ENCODE measurements around the gene CD58.
"Not testable (repeated sequence)": the region's sequence is repeated elsewhere in the genome, so short reads cannot be mapped to it uniquely, and the experiment has no call there.

CD58 gene

DNA sequence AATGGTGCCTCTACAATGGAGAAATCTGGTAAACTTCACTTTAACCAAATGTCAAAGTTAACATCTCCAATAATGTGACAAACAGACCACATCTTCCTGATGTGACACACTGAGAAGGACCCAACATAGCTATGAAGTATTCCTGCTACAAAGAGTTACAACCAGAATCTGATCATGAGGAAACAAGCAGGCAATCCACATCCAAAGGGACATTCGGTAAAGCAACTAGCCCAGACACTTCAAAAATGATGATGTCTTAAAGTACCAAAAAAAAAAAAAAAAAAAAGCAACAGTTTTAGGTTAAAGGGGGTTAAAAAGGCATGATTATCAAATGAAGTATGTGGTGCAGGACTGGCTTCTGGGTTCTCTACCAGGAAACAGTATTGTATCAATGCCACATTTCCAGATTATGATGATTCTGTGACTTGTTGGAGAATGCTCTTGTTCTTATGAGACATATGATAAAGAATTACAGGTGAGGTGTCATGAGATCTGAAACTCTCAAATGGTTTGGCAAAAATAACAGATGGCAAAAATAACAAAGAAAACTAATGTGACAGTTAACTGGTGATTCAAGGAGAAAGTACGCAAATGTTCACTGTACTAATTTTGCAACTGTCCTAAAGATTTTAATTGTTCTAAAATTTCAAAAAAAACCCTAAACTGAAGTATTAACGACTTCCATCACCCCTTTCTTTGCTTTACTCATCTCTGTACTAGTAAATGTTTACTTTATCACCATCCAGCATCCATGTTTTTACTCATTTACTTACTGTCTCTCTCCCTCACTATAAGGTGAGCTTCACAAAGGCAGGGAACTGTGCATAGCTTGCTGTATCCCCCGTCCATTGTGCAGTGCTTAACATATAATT, 2.8 kb downstream of the CD58 start:
- Histone ChIP-seq H3K36me3 (ENCODE audit: low read depth) (no peaks in the 10 kb centered on the region), H3K4me1 (ENCODE audit: insufficient read depth, poor library complexity, severe bottlenecking) (peaks cover 7% of the 10 kb centered on the region), H3K9me3 (ENCODE audit: severe bottlenecking) (no peaks in the 10 kb centered on the region), H3K4me3 (ENCODE audit: severe bottlenecking) (no peak overlapping the region), H3K27ac (ENCODE audit: poor library complexity, severe bottlenecking) (no peak overlapping the region), H3K27me3 (ENCODE audit: insufficient read depth, poor library complexity, severe bottlenecking) (no peaks in the 10 kb centered on the region)
- ATAC-seq (ENCODE audit: low read depth): no peak
- no peak for TF ChIP-seq CTCF (IDR thresholded peaks at IDR 0.05; ENCODE audit: poor library complexity, severe bottlenecking)
- DNase-seq (ENCODE audit: low spot score): no peak

- ATAC-seq (ENCODE audit: low read depth) (no peak), DNase-seq (ENCODE audit: low spot score) (no peak)
- H3K27ac ChIP-seq (ENCODE audit: poor library complexity, severe bottlenecking): no peak overlapping the region
- no peak for TF ChIP-seq CTCF (IDR thresholded peaks at IDR 0.05; ENCODE audit: poor library complexity, severe bottlenecking)
- no peaks in the 10 kb centered on the region for H3K27me3 ChIP-seq (ENCODE audit: insufficient read depth, poor library complexity, severe bottlenecking)
- H3K4me1 ChIP-seq (ENCODE audit: insufficient read depth, poor library complexity, severe bottlenecking): peaks cover 7% of the 10 kb centered on the region
- no peaks in the 10 kb centered on the region for H3K9me3 ChIP-seq (ENCODE audit: severe bottlenecking)
- H3K4me3 ChIP-seq (ENCODE audit: severe bottlenecking): no peak overlapping the region
- H3K36me3 ChIP-seq (ENCODE audit: low read depth): no peaks in the 10 kb centered on the region
These were observed 5.6 kb downstream of the CD58 start for GRCh38 chr1:116565222-116565621.

GRCh38 chr1:116564426-116564825, 6.4 kb downstream of the CD58 start:
- no peaks in the 10 kb centered on the region for H3K27me3 ChIP-seq (ENCODE audit: insufficient read depth, poor library complexity, severe bottlenecking)
- H3K36me3 ChIP-seq (ENCODE audit: low read depth): no peaks in the 10 kb centered on the region
- no peak overlapping the region for H3K4me3 ChIP-seq (ENCODE audit: severe bottlenecking)
- peaks cover 7% of the 10 kb centered on the region for H3K4me1 ChIP-seq (ENCODE audit: insufficient read depth, poor library complexity, severe bottlenecking)
- no peak for DNase-seq (ENCODE audit: low spot score)
- H3K9me3 ChIP-seq (ENCODE audit: severe bottlenecking): no peaks in the 10 kb centered on the region
- no peak for ATAC-seq (ENCODE audit: low read depth)
- H3K27ac ChIP-seq (ENCODE audit: poor library complexity, severe bottlenecking): no peak overlapping the region
- no peak for TF ChIP-seq CTCF (IDR thresholded peaks at IDR 0.05; ENCODE audit: poor library complexity, severe bottlenecking)

GRCh38 chr1:116562465-116562864, 8.4 kb downstream of the CD58 start:
- not testable (repeated sequence) for H3K9me3 ChIP-seq (ENCODE audit: severe bottlenecking); H3K27ac ChIP-seq (ENCODE audit: poor library complexity, severe bottlenecking); H3K27me3 ChIP-seq (ENCODE audit: insufficient read depth, poor library complexity, severe bottlenecking); H3K4me1 ChIP-seq (ENCODE audit: insufficient read depth, poor library complexity, severe bottlenecking); DNase-seq (ENCODE audit: low spot score); H3K4me3 ChIP-seq (ENCODE audit: severe bottlenecking); H3K36me3 ChIP-seq (ENCODE audit: low read depth); ATAC-seq (ENCODE audit: low read depth)

DNA sequence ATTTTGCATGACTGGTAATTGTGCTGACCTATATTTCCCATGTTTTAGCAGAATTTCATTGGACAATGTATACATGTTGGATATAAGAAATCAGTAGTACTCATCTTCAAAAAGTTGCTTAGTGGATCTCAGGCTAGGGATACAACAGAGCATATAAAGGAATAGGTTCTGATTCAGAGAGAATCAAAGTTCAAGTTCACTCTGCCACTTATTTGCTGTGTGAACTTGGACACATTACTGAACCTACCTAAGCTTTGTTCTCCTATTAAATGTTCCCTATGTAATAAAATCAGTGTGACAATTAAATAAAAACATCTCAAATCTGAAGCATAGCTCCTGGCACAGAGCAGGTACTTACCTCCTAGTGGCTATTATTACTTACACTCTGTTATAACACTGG, 9.3 kb downstream of the CD58 start:
- H3K9me3 ChIP-seq (ENCODE audit: severe bottlenecking): no peaks in the 10 kb centered on the region
- H3K4me3 ChIP-seq (ENCODE audit: severe bottlenecking): no peak overlapping the region
- no peak for TF ChIP-seq CTCF (IDR thresholded peaks at IDR 0.05; ENCODE audit: poor library complexity, severe bottlenecking)
- H3K27ac ChIP-seq (ENCODE audit: poor library complexity, severe bottlenecking): no peak overlapping the region
- no peaks in the 10 kb centered on the region for H3K36me3 ChIP-seq (ENCODE audit: low read depth)
- DNase-seq (ENCODE audit: low spot score) (no peak), ATAC-seq (ENCODE audit: low read depth) (no peak)
- H3K4me1 ChIP-seq (ENCODE audit: insufficient read depth, poor library complexity, severe bottlenecking): peaks cover 14% of the 10 kb centered on the region
- no peaks in the 10 kb centered on the region for H3K27me3 ChIP-seq (ENCODE audit: insufficient read depth, poor library complexity, severe bottlenecking)

Measured in RWPE2 (cell line).